NT2/D1 (cell line): ENCODE data around the gene ART4.

Source experiments
- YY1 ChIP-seq: IDR thresholded peaks from 2 replicates; pipeline ENCODE4 v1.6.1; 2011; ENCODE audit not compliant: insufficient read length, insufficient read depth
- ZNF274 ChIP-seq: IDR thresholded peaks from 2 replicates; pipeline ENCODE4 v1.6.1; 2011; ENCODE audit warnings: mild to moderate bottlenecking, low read depth, low read length

- no peak for TF ChIP-seq YY1
- no peak for TF ChIP-seq ZNF274
Observed at GRCh38 chr12:14885718-14886221, 42.4 kb upstream of the ART4 start, which contains the start of gene MGP.
